HUES64 (cell line): Measurements from ENCODE around the gene PIH1D1.
"Not testable (repeated sequence)": the region's sequence is repeated elsewhere in the genome, so short reads cannot be mapped to it uniquely, and the experiment has no call there.

Source experiments
- H3K27ac ChIP-seq: 2 replicates; pipeline ENCODE4 v1.7.0; 2013; ENCODE audit warnings: low read depth, low read length, inconsistent platforms
- H3K27me3 ChIP-seq: 2 replicates; pipeline ENCODE4 v1.6.1; 2013; ENCODE audit warnings: mild to moderate bottlenecking, low read length; ENCODE audit not compliant: insufficient read depth
- H3K36me3 ChIP-seq: 2 replicates; pipeline ENCODE4 v1.6.1; 2013; ENCODE audit warnings: mild to moderate bottlenecking, low read length; ENCODE audit not compliant: insufficient read depth
- H3K4me1 ChIP-seq: 2 replicates; pipeline ENCODE4 v1.6.1; 2013; ENCODE audit warnings: mild to moderate bottlenecking, low read length, moderate library complexity; ENCODE audit not compliant: insufficient read depth
- H3K4me3 ChIP-seq: 2 replicates; pipeline ENCODE4 v1.5.1; 2013; ENCODE audit warnings: mild to moderate bottlenecking, low read length, moderate library complexity
- H3K9ac ChIP-seq: 2 replicates; pipeline ENCODE4 v1.6.1; 2013; ENCODE audit warnings: mild to moderate bottlenecking, low read depth, low read length
- H3K9me3 ChIP-seq: 2 replicates; pipeline ENCODE4 v1.6.1; 2013; ENCODE audit warnings: low read depth, low read length; ENCODE audit not compliant: insufficient read depth
- WGBS: fragments of 150-250, 120-280 bp; methylation state at CpG from one replicate; pipeline ENCODE4 v1.1.7; 2013; ENCODE audit warnings: missing lambda C conversion rate; 5-methylcytosine and 5-hydroxymethylcytosine counted together

Gene PIH1D1

GRCh38 chr19:49475995-49476880 lies 24.6 kb upstream of the PIH1D1 start:
- H3K27ac ChIP-seq, result no peak overlapping the region
- 33% methylated on average over 26 of the region's 27 CpGs for WGBS

DNA sequence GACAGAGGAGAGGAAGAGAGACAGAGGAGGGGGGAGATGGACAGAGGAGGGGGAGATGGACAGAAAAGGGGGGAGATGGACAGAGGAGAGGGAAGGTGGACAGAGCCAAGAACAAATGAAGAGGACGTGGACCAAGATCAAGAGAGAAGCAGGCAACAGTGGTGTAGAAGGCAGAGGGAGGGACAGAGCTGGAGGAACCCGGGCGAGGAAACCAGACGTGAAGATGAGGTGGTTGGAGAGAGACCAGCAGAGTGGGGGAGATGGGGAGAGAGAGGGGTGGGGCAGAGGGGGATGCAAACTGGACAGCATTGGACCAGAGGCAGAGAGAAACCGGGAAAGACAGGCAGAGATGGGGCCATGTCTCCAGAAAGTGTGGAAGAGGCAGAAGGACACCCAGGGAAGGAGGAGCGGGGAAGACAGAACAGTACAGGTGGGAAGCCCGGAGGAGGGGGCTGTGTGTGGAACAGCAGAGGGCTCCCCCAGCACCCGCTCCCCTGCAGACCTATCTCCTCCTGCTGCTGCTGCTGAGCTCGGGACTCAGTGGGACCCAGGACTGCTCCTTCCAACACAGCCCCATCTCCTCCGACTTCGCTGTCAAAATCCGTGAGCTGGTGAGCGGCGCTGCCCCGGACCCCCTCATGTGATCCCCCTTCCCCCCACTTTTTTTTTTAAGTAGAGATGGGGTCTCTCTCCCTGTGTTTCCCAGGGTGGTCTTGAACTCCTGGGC lies 23.7 kb upstream of the PIH1D1 start:
- Histone ChIP-seq H3K4me1 (no peaks in the 10 kb centered on the region), H3K9ac (no peak overlapping the region)
- WGBS, result 82% methylated on average over 14 of the region's 15 CpGs

More at GRCh38 chr19:49475995-49476880, 24.6 kb upstream of the PIH1D1 start:
- H3K27me3 ChIP-seq, result peaks cover 5% of the 10 kb centered on the region; the same call in 1 of the 2 replicates
- no peak overlapping the region for H3K9ac ChIP-seq
- 0 out of 2 replicates have a peak, but pooled peaks cover 2% of the 10 kb centered on the region for H3K36me3 ChIP-seq
- no peaks in the 10 kb centered on the region for H3K4me1 ChIP-seq
- no peaks in the 10 kb centered on the region for H3K9me3 ChIP-seq
- H3K4me3 ChIP-seq, result peak overlapping the region; percentile 30

DNA sequence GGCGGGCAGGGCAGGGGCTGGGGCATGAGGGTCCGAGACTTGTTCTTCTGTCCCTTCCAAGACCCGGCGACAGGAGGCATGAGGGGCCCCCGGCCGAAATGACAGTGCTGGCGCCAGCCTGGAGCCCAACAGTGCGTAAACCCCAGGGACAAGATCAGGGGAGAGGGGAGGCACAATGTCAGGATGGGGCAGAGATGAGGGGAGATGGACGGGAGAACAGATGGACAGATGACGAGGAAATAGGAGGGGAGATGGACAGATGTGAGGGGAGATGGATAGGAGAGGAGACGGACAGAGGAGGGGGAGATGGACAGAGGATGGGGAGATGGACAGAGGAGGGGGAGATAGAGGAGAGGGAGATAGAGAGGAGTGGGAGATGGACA lies 22.9 kb upstream of the PIH1D1 start:
- H3K4me1 ChIP-seq, result no peaks in the 10 kb centered on the region
- WGBS, result 40% methylated on average over 11 of the region's 11 CpGs
- H3K27ac ChIP-seq, result no peak overlapping the region
- no peaks in the 10 kb centered on the region for H3K9me3 ChIP-seq
- no peak overlapping the region; the same call in 1 of the 2 replicates for H3K4me3 ChIP-seq
- H3K9ac ChIP-seq, result no peak overlapping the region
- peaks cover 7% of the 10 kb centered on the region; the same call in 1 of the 2 replicates for H3K36me3 ChIP-seq
- peaks cover 5% of the 10 kb centered on the region; the same call in 1 of the 2 replicates for H3K27me3 ChIP-seq

More for the DNA sequence above, 23.7 kb upstream of the PIH1D1 start:
- Histone ChIP-seq H3K27me3 (peaks cover 5% of the 10 kb centered on the region; the same call in 1 of the 2 replicates), H3K27ac (no peak overlapping the region), H3K4me3 (no peak overlapping the region), H3K9me3 (no peaks in the 10 kb centered on the region), H3K36me3 (0 out of 2 replicates have a peak, but pooled peaks cover 3% of the 10 kb centered on the region)

DNA sequence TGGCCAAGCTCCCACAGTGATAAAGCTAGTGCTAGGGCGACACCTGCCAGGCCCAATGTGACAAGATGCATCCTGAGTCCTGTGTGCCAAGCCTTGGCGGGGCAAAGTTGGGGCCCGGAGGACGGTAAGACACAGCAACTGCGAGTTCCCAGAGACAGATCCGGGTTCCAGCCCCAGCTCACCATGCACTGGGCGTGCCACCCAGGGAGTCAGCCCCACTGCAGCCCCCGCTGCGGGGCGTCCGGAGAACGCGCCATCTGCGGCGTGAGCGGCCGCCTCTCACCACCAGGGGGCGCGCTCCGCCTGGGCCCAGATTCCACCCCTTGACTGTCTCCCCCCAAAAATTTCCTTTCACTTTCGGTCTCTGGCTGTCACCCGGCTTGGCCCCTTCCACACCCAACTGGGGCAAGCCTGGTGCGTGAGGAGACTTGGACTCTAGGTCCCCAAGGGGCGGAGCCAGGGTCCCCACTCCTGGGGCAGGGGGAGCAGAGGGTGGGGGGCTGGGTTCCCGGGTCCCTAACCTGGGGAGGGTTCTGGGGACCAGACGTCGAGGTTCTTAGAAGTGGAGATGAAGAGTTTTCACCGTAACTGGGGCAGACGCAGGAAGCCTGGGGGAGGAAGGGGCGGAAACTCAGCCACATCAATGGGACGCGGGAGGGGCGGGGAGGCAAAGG lies 22.4 kb upstream of the PIH1D1 start, which contains the start of gene FLT3LG:
FLT3LG (plus strand) TSS at position 348 of the 674 bp plus-strand sequence. CDS start 425 bp downstream, outside the sequence.
- no peak within 1 kb of the TSS for H3K27ac ChIP-seq
- H3K27me3 ChIP-seq, result peaks cover 5% of the 10 kb centered on the region; the same call in 1 of the 2 replicates
- H3K4me1 ChIP-seq, result no peaks in the 10 kb centered on the region
- WGBS, result 16% methylated on average over 33 of the region's 33 CpGs
- H3K9me3 ChIP-seq, result no peaks in the 10 kb centered on the region
- H3K36me3 ChIP-seq, result peaks cover 7% of the 10 kb centered on the region; the same call in 1 of the 2 replicates
- peak within 1 kb of the TSS; percentile 44 for H3K4me3 ChIP-seq
- H3K9ac ChIP-seq, result no peak within 1 kb of the TSS

- H3K27ac ChIP-seq, H3K9ac ChIP-seq, H3K4me1 ChIP-seq, H3K9me3 ChIP-seq, H3K4me3 ChIP-seq, H3K27me3 ChIP-seq, H3K36me3 ChIP-seq: not testable (repeated sequence)
- WGBS, result 90% methylated on average over 9 of the region's 9 CpGs
Observed at GRCh38 chr19:49473501-49473867, 21.9 kb upstream of the PIH1D1 start.

GRCh38 chr19:49472936-49473335 lies 21.3 kb upstream of the PIH1D1 start:
- peaks cover 5% of the 10 kb centered on the region; the same call in 1 of the 2 replicates for H3K27me3 ChIP-seq
- H3K27ac ChIP-seq, result no peak overlapping the region
- no peaks in the 10 kb centered on the region for H3K9me3 ChIP-seq
- H3K36me3 ChIP-seq, result peaks cover 7% of the 10 kb centered on the region; the same call in 1 of the 2 replicates
- H3K4me3 ChIP-seq, result no peak overlapping the region
- WGBS, result 89% methylated on average over 9 of the region's 9 CpGs
- H3K9ac ChIP-seq, result no peak overlapping the region
- no peaks in the 10 kb centered on the region for H3K4me1 ChIP-seq

DNA sequence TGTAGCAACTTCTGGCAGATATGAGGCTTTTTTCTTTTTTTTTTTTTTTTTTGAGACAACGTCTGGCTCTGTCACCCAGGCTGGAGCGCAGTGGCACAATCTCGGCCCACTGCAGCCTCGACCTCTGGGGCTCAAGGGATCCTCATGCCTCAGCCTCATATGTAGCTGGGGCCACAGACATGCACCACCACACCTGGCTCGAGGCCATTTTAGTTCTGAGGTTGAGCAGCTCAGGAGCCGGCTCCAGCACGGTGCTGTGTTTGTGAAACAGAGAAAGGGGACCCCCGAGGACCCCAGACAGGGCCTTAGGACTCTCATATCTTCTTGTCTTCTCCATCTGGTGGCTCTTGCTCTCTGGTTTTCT lies 19.0 kb upstream of the PIH1D1 start:
- 95% methylated on average over 8 of the region's 8 CpGs for WGBS
- Histone ChIP-seq H3K4me3 (no peak overlapping the region), H3K9me3 (no peaks in the 10 kb centered on the region)

GRCh38 chr19:49469828-49470614 lies 18.4 kb upstream of the PIH1D1 start:
- Histone ChIP-seq H3K27ac (no peak overlapping the region), H3K27me3 (peaks cover 5% of the 10 kb centered on the region; the same call in 1 of the 2 replicates), H3K9me3 (no peaks in the 10 kb centered on the region), H3K4me3 (no peak overlapping the region), H3K36me3 (peaks cover 15% of the 10 kb centered on the region), H3K9ac (no peak overlapping the region), H3K4me1 (no peaks in the 10 kb centered on the region)
- 96% methylated on average over 25 of the region's 25 CpGs for WGBS

More for the DNA sequence above, 19.0 kb upstream of the PIH1D1 start:
- no peak overlapping the region for H3K9ac ChIP-seq
- no peaks in the 10 kb centered on the region for H3K4me1 ChIP-seq
- no peak overlapping the region for H3K27ac ChIP-seq
- H3K36me3 ChIP-seq, result peaks cover 11% of the 10 kb centered on the region
- peaks cover 5% of the 10 kb centered on the region; the same call in 1 of the 2 replicates for H3K27me3 ChIP-seq

- Histone ChIP-seq H3K36me3 (peaks cover 18% of the 10 kb centered on the region), H3K27me3 (no peaks in the 10 kb centered on the region), H3K9ac (no peak overlapping the region), H3K4me3 (no peak overlapping the region), H3K4me1 (no peaks in the 10 kb centered on the region), H3K27ac (no peak overlapping the region), H3K9me3 (no peaks in the 10 kb centered on the region)
- 81% methylated on average over 15 of the region's 15 CpGs for WGBS
Observed at GRCh38 chr19:49468746-49469447, 17.3 kb upstream of the PIH1D1 start.

- H3K4me1 ChIP-seq, result no peaks in the 10 kb centered on the region
- 91% methylated on average over 19 of the region's 19 CpGs for WGBS
- no peaks in the 10 kb centered on the region for H3K27me3 ChIP-seq
- no peak overlapping the region for H3K4me3 ChIP-seq
- no peak overlapping the region for H3K9ac ChIP-seq
- H3K36me3 ChIP-seq, result peaks cover 20% of the 10 kb centered on the region
- H3K9me3 ChIP-seq, result no peaks in the 10 kb centered on the region
- no peak overlapping the region for H3K27ac ChIP-seq
Observed at GRCh38 chr19:49468199-49468598, 16.6 kb upstream of the PIH1D1 start.
